NCI-H446 (cell line): ENCODE results near the gene DRAM2.
"Not testable (repeated sequence)": the region's sequence is repeated elsewhere in the genome, so short reads cannot be mapped to it uniquely, and the experiment has no call there.

Experiments
- DNase-seq, 2 experiments: peaks; one replicate each; lab custom pipeline; 2025; lab: John Stamatoyannopoulos, UW

The DRAM2 gene

GRCh38 chr1:111082421-111083203 is 57.3 kb downstream of the DRAM2 start:
- DNase-seq = no peak

DNA sequence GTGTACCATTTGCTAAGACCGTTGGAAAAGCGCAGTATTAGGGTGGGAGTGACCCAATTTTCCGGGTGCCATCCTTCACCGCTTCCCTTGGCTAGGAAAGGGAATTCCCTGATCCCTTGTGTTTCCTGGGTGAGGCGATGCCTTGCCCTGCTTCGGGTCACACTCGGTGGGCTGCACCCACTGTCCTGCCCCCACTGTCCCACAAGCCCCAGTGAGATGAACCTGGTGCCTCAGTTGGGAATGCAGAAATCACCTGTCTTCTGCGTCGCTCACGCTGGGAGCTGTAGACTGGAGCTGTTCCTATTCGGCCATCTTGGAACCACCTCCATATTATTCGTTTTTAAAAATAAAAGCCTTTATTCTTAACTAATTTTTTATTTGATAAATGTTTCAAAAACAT is 60.6 kb downstream of the DRAM2 start:
- not testable (repeated sequence) for DNase-seq

DNA sequence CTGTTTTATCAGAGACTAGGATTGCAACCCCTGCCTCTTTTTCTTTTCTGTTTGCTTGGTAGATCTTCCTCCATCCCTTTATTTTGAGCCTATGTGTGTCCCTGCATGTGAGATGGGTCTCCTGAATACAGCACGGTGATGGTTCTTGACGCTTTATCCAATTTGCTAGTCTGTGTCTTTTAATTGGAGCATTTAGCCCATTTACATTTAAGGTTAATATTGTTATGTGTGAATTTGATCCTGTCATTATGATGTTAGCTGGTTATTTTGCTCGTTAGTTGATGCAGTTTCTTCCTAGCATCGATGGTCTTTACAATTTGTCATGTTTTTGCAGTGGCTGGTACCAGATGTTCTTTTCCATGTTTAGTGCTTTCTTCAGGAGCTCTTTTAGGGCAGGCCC is 62.6 kb downstream of the DRAM2 start:
- DNase-seq = not testable (repeated sequence)
